DND-41 (cell line): Measurements from ENCODE around the gene CCRL2.
A peak's percentile ranks its signal among the peaks of the same experiment; 100 is the strongest.

Experiments
- ATAC-seq: fragments of 200-7000 bp; cut with Tn5 transposase; 3 replicates; pipeline ENCODE4 v1.9.1; 2021; ENCODE audit warnings: low read depth; ENCODE audit not compliant: insufficient read depth
- DNase-seq: peaks from one replicate; pipeline ENCODE4 v3.0.0-alpha.2; 2020
- H2AFZ ChIP-seq: 2 replicates; pipeline ENCODE4 v1.6.0; 2012; ENCODE audit warnings: low read depth, low read length
- H3K27ac ChIP-seq: 2 replicates; pipeline ENCODE4 v1.5.1; 2012; ENCODE audit warnings: low read length, inconsistent platforms
- H3K27me3 ChIP-seq: fragments of 200-600 bp; sonication (generic); 2 replicates; pipeline ENCODE4 v1.6.0; 2012; ENCODE audit warnings: low read length, mild to moderate bottlenecking, inconsistent platforms; ENCODE audit not compliant: insufficient read depth, poor library complexity
- H3K36me3 ChIP-seq: 2 replicates; pipeline ENCODE4 v1.5.1; 2012; ENCODE audit warnings: low read length, inconsistent platforms; ENCODE audit not compliant: insufficient read depth
- H3K4me1 ChIP-seq: 2 replicates; pipeline ENCODE4 v1.5.1; 2012; ENCODE audit warnings: mild to moderate bottlenecking, low read length; ENCODE audit not compliant: insufficient read depth
- H3K4me2 ChIP-seq: 2 replicates; pipeline ENCODE4 v1.6.0; 2012; ENCODE audit warnings: mild to moderate bottlenecking, moderate library complexity, low read length, inconsistent platforms; ENCODE audit not compliant: insufficient read depth
- H3K4me3 ChIP-seq, 2 experiments: fragments of 200-600 bp in 1 of 2; shearing (Covaris generic) in 1 of 2; 2 replicates each; pipeline ENCODE4 v1.5.1; 2012 to 2016; ENCODE audit warnings: inconsistent platforms in 2 of 2, low read length in 2 of 2, mild to moderate bottlenecking in 2 of 2, low read depth in 1 of 2, moderate library complexity in 1 of 2
- H3K79me2 ChIP-seq: 2 replicates; pipeline ENCODE4 v1.6.0; 2012; ENCODE audit warnings: low read length, inconsistent platforms; ENCODE audit not compliant: insufficient read depth
- H3K9ac ChIP-seq: 2 replicates; pipeline ENCODE4 v1.6.0; 2012; ENCODE audit warnings: low read depth, mild to moderate bottlenecking, inconsistent platforms, low read length, moderate library complexity
- H3K9me3 ChIP-seq: 2 replicates; pipeline ENCODE4 v1.5.1; 2012; ENCODE audit warnings: low read length, moderate library complexity, mild to moderate bottlenecking, inconsistent platforms; ENCODE audit not compliant: insufficient read depth, severe bottlenecking
- H4K20me1 ChIP-seq: 2 replicates; pipeline ENCODE4 v1.6.0; 2012; ENCODE audit warnings: low read length; ENCODE audit not compliant: insufficient read depth
- EZH2 ChIP-seq: IDR thresholded peaks from 3 replicates; pipeline ENCODE4 v1.6.1; 2012; ENCODE audit warnings: borderline replicate concordance, low read depth, mild to moderate bottlenecking, moderate library complexity, low read length, inconsistent platforms; ENCODE audit not compliant: severe bottlenecking
- TF ChIP-seq, protein P1 (sequence below): IDR thresholded peaks from 2 replicates; pipeline ENCODE4 v1.5.1; 2012; ENCODE audit warnings: borderline replicate concordance, low read length, moderate library complexity, mild to moderate bottlenecking; ENCODE audit not compliant: poor library complexity, severe bottlenecking; ENCODE audit errors: extremely low read depth

The CCRL2 gene

DNA sequence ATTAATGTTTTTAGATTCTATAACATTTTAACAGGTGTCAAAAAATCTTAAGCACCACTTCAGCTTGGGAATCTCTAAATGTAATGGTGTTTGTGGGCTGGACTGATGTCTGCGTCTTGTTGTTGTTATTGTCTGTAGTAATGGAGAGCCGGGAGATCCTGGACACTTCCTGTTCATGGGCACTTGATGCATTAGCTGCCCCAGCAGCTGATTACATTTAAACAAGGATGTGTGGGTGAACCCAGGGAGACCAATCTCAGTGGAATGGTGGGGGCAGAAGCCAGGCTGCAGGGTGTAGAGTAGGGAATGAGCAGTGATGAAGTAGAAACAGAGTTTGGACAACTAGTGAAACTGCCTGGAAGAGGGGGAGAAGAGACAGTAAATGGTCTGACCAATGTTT lies 8.0 kb upstream of the CCRL2 start:
- H3K4me1 ChIP-seq: peaks cover 41% of the 10 kb centered on the region
- H4K20me1 ChIP-seq: no peaks in the 10 kb centered on the region
- peak overlapping the region; percentile 37 for H3K27ac ChIP-seq
- ATAC-seq: no peak
- H3K9me3 ChIP-seq: no peaks in the 10 kb centered on the region
- H3K36me3 ChIP-seq: no peaks in the 10 kb centered on the region
- no peak overlapping the region for H3K9ac ChIP-seq
- no peaks in the 10 kb centered on the region for H3K27me3 ChIP-seq
- no peaks in the 10 kb centered on the region for H3K79me2 ChIP-seq
- no peak for DNase-seq
- H3K4me3 ChIP-seq: no peak overlapping the region
- H3K4me2 ChIP-seq: no peak overlapping the region
- no peak overlapping the region for H2AFZ ChIP-seq
- TF ChIP-seq, protein P1, sequence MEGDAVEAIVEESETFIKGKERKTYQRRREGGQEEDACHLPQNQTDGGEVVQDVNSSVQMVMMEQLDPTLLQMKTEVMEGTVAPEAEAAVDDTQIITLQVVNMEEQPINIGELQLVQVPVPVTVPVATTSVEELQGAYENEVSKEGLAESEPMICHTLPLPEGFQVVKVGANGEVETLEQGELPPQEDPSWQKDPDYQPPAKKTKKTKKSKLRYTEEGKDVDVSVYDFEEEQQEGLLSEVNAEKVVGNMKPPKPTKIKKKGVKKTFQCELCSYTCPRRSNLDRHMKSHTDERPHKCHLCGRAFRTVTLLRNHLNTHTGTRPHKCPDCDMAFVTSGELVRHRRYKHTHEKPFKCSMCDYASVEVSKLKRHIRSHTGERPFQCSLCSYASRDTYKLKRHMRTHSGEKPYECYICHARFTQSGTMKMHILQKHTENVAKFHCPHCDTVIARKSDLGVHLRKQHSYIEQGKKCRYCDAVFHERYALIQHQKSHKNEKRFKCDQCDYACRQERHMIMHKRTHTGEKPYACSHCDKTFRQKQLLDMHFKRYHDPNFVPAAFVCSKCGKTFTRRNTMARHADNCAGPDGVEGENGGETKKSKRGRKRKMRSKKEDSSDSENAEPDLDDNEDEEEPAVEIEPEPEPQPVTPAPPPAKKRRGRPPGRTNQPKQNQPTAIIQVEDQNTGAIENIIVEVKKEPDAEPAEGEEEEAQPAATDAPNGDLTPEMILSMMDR: no peak
- TF ChIP-seq EZH2: no peak

DNA sequence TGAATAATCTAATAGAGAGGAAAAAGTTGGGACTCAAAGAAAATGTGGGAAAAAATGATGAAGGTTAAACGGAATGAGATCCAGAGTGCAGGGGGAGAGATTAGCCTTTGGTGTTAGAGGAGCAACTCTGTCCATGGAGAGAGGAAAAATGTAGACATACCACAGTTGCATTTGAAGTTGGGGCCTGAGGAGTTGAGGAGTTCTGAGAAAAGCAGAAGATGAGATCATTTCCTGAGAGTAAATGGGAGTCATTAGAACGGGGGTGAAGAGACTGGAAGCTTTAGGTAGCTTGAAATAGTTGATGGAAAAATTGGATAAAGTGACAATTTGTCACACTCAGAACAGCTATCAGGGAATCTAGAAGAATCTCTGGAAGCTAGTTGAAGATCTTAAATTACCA lies 7.5 kb upstream of the CCRL2 start:
- Histone ChIP-seq H3K79me2 (no peaks in the 10 kb centered on the region), H3K9me3 (no peaks in the 10 kb centered on the region), H3K4me2 (no peak overlapping the region), H3K36me3 (no peaks in the 10 kb centered on the region), H3K9ac (no peak overlapping the region), H3K4me3 (no peak overlapping the region), H2AFZ (peak overlapping the region; percentile 14; the same call in 1 of the 2 replicates), H3K4me1 (peaks cover 37% of the 10 kb centered on the region), H3K27me3 (no peaks in the 10 kb centered on the region), H3K27ac (peak overlapping the region; percentile 37), H4K20me1 (no peaks in the 10 kb centered on the region)
- DNase-seq (no peak), ATAC-seq (peak; percentile 74)
- TF ChIP-seq, protein P1: no peak
- no peak for TF ChIP-seq EZH2

DNA sequence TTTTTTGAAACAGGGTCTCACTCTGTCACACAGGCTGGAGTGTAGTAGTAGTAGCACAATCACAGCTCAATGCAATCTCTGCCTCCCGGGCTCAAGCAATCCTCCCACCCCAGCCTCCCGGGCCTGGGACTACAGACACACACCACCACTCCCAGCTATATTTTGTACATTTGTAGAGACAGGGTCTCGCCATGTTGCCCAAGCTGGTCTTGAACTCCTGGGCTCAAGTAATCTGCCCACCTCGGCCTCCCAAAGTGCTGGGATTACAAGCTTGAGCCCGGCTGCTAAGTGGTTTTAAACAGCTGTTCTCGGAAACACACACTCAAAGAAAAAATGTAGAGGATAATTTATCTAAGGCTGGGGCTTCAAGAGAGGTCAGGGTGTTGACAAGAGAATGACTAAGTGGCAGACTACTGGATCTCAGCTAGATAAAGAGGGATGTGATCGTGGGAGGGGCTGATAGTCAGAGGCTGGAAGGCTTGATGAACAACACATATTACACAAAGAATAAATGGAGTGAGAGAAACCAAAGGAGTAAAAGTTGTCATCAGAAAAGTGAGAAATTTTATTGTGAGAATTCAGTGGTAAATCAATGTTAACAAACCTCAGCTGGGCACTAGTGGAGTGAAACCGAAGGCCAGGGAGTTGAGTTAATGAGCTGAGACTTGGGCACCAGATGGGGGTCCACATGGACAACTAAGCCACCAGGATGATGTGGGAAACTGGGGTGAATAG lies 6.9 kb upstream of the CCRL2 start:
- peak; percentile 39; the same call in 2 of the 3 replicates for ATAC-seq

More for the DNA sequence above, 6.9 kb upstream of the CCRL2 start:
- peaks cover 32% of the 10 kb centered on the region for H3K4me1 ChIP-seq
- no peak for TF ChIP-seq EZH2
- TF ChIP-seq, protein P1: no peak
- H3K36me3 ChIP-seq: no peaks in the 10 kb centered on the region
- no peaks in the 10 kb centered on the region for H4K20me1 ChIP-seq
- no peaks in the 10 kb centered on the region for H3K27me3 ChIP-seq
- H2AFZ ChIP-seq: no peak overlapping the region; the same call in 1 of the 2 replicates
- H3K9me3 ChIP-seq: no peaks in the 10 kb centered on the region
- H3K4me2 ChIP-seq: no peak overlapping the region
- peak overlapping the region; percentile 37 for H3K27ac ChIP-seq
- no peak for DNase-seq
- no peak overlapping the region for H3K9ac ChIP-seq
- no peak overlapping the region for H3K4me3 ChIP-seq
- H3K79me2 ChIP-seq: no peaks in the 10 kb centered on the region
